ENCODE data around the gene TGM5.

Gene TGM5

GRCh38 chr15:43220991-43221403, 45.7 kb downstream of the TGM5 start, which contains the start of gene EPB42:
EPB42 (minus strand) TSS chr15:43221018; CDS start chr15:43220825, 193 bp downstream.
- in situ Hi-C loops (cut with HindIII; ENCODE audit: low sequenced_read_pairs), result no loop called here
- TF ChIP-seq CTCF (IDR thresholded peaks at IDR 0.05; ENCODE audit: low read depth, low read length), result no peak
- no peak for DNase-seq (ENCODE audit: low read depth, low spot score)
- no peak within 1 kb of the TSS for H3K4me3 ChIP-seq (ENCODE audit: low read depth, low read length)

GRCh38 chr15:43219929-43220928, 46.5 kb downstream of the TGM5 start:
- TF ChIP-seq CTCF (IDR thresholded peaks at IDR 0.05; ENCODE audit: low read depth, low read length), result no peak
- no peak for DNase-seq (ENCODE audit: low read depth, low spot score)
- in situ Hi-C loops (cut with HindIII; ENCODE audit: low sequenced_read_pairs), result no loop called here
- no peak overlapping the region for H3K4me3 ChIP-seq (ENCODE audit: low read depth, low read length)

DNA sequence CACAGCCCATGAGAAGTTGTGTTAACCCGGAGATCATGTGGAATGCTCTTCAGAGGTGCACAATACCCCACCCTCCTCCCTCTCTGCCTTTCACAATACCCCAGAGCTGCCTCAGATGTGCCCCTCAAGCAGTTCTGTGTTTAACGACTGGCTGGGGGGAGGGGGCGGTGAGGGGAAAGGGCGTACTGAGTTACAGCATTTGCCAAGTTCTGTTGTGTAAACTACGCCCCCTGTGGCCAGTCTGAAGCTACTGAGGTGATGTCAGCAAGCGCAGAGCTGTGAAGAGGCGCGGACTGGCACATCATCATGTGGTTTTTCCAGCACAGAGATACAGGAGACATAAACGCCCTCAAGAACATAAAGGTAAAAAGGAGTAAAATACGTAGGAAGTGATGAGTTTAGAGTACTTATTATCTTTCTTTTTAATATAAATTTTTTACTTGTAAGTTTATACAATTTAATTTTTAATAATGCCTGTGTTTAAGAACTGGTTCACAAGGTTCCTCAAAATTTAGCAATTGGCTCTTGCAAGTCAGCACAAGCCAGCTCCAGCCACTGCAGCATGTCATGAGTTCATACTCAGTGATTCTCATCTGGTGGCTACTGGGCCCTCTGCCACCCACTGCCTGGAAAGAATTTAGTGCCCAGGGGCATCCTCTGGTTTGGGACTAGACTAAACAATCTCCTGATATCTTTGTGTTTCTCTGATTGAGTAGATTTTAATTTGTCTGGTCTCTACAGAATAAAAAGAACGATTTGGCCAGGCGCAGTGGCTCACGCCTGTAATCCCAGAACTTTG, 47.6 kb downstream of the TGM5 start:
- peak; percentile 13 for DNase-seq (ENCODE audit: low read depth, low spot score)
- H3K4me3 ChIP-seq (ENCODE audit: low read depth, low read length), result no peak overlapping the region
- in situ Hi-C loops (cut with HindIII; ENCODE audit: low sequenced_read_pairs), result no loop called here
- TF ChIP-seq CTCF (IDR thresholded peaks at IDR 0.05; ENCODE audit: low read depth, low read length), result peak; percentile 27

DNA sequence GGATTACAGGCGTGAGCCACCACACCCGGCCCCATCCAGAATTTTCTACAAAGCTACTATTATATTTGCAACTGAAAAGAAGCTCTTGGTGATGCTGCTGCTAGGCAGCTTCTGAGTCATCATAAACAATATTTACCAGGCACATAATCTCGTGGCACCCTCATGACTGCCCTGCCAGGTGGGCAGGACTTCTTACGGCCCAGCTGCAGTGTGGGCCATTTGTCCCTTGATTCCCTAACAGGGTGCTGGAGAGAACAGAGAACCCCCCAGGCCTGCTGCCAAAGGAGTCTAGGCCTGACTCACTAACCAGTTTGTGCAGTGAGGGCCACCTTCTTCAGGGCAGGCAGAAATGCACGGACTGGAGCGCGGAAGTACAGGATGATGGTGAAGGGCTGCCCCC, 50.8 kb downstream of the TGM5 start:
- in situ Hi-C loops (cut with HindIII; ENCODE audit: low sequenced_read_pairs), result no loop called here
- no peak for TF ChIP-seq CTCF (IDR thresholded peaks at IDR 0.05; ENCODE audit: low read depth, low read length)
- peak; percentile 10 for DNase-seq (ENCODE audit: low read depth, low spot score)
- no peak overlapping the region for H3K4me3 ChIP-seq (ENCODE audit: low read depth, low read length)

DNA sequence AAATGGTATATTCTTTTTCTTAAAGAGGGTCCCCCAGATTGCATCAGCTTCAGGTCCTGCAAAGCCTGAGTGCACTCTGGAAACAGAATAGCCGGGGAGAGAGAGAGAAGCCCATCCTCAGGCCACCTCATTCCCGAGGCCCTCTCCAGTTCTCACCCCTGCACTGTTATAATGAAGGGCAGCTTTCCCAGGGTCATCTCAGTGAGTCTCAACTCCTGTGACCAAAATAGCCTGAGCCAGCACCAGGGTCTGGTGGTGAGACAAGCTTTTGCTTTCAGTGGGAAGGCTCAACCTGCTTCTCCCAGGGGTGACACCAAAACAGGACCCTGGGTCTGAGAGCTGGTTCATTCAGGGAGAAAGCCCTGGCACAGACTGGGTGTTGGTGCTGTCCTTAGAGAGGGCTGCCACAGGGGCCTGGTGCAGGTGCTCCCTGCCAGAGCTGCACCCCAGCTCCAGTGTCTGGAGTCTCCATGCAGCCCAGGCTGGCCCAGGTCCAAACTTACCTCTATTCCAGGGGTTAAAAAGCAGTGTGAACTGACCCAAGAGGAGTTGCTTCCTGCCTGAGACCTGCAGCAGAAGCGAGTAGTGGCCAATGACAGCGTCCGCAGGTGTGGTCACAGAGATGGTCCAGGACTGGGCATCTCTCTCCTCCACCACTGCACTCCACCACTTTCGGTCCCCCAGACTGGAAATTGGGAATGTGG, 52.0 kb downstream of the TGM5 start:
- no peak for DNase-seq (ENCODE audit: low read depth, low spot score)
- no peak for TF ChIP-seq CTCF (IDR thresholded peaks at IDR 0.05; ENCODE audit: low read depth, low read length)
- in situ Hi-C loops (cut with HindIII; ENCODE audit: low sequenced_read_pairs), result no loop called here
- H3K4me3 ChIP-seq (ENCODE audit: low read depth, low read length), result no peak overlapping the region

DNA sequence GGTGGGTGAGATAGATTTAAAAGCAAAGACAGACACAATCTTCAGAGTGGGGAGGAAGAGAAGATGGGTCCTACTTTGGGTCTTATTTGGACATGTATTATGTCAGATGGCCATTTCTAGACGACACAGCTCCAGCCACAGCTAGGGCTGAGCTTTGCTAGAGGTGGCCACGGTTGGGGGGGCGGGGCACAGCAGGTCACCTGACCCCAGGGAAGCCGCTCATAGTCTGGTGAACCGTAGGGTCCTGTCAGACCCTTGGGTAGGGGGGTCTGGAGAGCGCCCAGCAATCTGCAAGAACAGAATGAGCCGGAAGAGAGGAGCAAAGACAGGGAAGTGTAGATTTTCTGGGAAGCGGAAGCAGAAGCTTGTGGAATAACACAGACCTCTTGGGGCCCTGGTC, 52.6 kb downstream of the TGM5 start:
- in situ Hi-C loops (cut with HindIII; ENCODE audit: low sequenced_read_pairs), result no loop called here
- H3K4me3 ChIP-seq (ENCODE audit: low read depth, low read length), result no peak overlapping the region
- no peak for DNase-seq (ENCODE audit: low read depth, low spot score)
- no peak for TF ChIP-seq CTCF (IDR thresholded peaks at IDR 0.05; ENCODE audit: low read depth, low read length)

Data from astrocyte of the spinal cord (primary cell).